Measurements from ENCODE around the gene LMCD1. TPM values are rescaled to one million over a fixed set of nuclear protein-coding genes. Genes with fewer than 3 reads are reported as not detected.

LMCD1 gene
- total and polyA plus RNA-seq, 7 donors = 6.5 to 49.3 (median 16.2) TPM

DNA sequence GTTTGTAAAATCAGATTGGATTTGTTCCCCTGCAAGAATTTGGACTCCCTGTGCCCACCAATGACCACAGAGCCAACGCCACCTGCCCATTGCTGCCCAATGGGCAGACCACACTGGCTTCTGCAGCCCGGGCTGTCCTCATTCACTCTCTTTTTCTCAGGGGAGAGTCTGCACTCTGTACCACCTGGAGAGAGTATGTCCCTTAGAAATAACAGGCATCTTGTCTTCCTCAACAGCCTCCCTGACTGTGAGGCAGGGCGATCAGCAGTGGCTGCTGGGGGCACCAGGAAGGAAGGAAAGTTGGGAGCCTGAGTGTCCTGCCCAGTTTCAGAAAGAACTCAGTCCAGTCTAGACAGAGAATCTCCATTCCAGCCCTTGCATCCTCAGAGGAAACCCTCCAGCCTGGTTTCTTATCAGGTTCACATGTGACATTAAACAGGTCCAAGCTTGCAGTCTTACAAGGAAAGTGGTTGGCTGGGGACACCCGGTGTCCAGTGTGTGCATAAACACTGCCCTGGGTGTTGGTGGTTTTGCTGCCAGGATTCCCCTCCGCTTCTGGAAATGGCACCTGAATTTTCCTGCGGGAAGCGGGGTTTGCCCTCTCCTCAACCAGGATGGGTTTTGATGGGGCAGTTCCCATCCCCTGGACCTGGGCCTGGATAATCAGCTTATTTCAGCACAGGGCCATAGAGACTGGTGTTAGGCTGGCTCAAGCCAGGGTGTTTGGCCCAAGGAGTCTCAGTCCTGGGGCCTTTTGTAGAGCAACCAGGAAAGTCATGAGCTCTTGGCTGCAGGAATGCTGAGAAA is 105.8 kb downstream of the LMCD1 start:
- Histone ChIP-seq H3K27me3 (no peaks in the 10 kb centered on the region), H3K4me3 (no peak overlapping the region), H3K36me3 (no peaks in the 10 kb centered on the region), H3K9me3 (no peaks in the 10 kb centered on the region), H3K27ac (no peak overlapping the region), H3K4me1 (peaks cover 0 to 17% (median 12%) of the 10 kb centered on the region in 4 donors)
- 72 to 78% methylated on average over 7 of the region's 7 CpGs for WGBS, 2 donors
- DNase-seq = no peak
- TF ChIP-seq, protein P1, sequence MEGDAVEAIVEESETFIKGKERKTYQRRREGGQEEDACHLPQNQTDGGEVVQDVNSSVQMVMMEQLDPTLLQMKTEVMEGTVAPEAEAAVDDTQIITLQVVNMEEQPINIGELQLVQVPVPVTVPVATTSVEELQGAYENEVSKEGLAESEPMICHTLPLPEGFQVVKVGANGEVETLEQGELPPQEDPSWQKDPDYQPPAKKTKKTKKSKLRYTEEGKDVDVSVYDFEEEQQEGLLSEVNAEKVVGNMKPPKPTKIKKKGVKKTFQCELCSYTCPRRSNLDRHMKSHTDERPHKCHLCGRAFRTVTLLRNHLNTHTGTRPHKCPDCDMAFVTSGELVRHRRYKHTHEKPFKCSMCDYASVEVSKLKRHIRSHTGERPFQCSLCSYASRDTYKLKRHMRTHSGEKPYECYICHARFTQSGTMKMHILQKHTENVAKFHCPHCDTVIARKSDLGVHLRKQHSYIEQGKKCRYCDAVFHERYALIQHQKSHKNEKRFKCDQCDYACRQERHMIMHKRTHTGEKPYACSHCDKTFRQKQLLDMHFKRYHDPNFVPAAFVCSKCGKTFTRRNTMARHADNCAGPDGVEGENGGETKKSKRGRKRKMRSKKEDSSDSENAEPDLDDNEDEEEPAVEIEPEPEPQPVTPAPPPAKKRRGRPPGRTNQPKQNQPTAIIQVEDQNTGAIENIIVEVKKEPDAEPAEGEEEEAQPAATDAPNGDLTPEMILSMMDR (IDR thresholded peaks at IDR 0.05) = peak in 3 of 4 experiments; percentile 33 to 37 (median 34)
- no peak for TF ChIP-seq EP300 (IDR thresholded peaks at IDR 0.05)
- TF ChIP-seq POLR2AphosphoS5 (IDR thresholded peaks at IDR 0.05) = peak in 2 of 4 donors; percentile 66 to 68
- intact Hi-C loops (cut with DNase I) = loop anchor here (1.0 kb wide), 1 partner anchor 165 kb away; no protein-coding TSS in a partner anchor

DNA sequence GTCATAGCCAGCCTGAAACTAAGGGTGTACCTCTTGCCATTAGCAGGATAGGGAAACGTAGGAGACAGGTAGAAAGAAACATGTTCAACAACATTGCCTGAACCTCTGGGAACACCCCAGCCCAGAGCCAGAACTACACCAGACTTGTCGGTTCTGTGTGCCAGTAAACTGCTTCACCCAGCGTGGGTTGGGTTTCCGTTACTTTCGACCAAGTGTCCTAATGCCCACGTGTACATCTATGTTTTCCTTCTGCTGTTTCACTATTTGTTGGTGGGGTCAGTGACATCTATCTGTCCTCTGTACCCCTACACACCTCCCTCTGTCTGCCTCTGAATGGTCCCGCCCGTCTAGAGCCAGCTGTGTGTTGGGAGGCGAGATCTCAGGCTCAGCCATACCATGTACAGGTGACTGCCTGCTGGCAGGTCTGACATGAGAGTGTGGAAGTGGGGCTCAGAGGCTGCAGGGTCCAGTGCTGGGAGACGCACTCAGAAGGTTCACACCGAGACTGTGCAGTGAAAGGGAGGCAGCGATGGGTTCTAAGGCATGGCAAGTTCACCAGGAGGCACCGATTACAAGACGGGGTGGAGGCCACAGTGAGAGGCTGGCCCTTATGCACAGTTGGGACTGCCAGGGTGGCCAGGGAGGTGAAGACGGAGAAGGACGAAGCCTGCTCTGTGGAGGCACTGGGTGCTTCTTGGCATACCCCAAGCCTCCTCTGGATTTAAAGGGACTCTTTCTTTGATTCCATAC is 106.6 kb downstream of the LMCD1 start:
- H3K36me3 ChIP-seq = no peaks in the 10 kb centered on the region
- WGBS, 2 donors = 90 to 91% methylated on average over 16 of the region's 16 CpGs
- no peaks in the 10 kb centered on the region for H3K9me3 ChIP-seq
- TF ChIP-seq POLR2AphosphoS5 (IDR thresholded peaks at IDR 0.05) (no peak), EP300 (IDR thresholded peaks at IDR 0.05) (no peak), POLR2A (IDR thresholded peaks at IDR 0.05) (no peak)
- TF ChIP-seq, protein P1 (IDR thresholded peaks at IDR 0.05) = no peak
- DNase-seq = no peak
- peaks cover 0 to 17% (median 12%) of the 10 kb centered on the region in 4 donors for H3K4me1 ChIP-seq
- intact Hi-C loops (cut with DNase I) = no loop called here
- no peaks in the 10 kb centered on the region for H3K27me3 ChIP-seq
- no peak overlapping the region for H3K4me3 ChIP-seq
- H3K27ac ChIP-seq = no peak overlapping the region

DNA sequence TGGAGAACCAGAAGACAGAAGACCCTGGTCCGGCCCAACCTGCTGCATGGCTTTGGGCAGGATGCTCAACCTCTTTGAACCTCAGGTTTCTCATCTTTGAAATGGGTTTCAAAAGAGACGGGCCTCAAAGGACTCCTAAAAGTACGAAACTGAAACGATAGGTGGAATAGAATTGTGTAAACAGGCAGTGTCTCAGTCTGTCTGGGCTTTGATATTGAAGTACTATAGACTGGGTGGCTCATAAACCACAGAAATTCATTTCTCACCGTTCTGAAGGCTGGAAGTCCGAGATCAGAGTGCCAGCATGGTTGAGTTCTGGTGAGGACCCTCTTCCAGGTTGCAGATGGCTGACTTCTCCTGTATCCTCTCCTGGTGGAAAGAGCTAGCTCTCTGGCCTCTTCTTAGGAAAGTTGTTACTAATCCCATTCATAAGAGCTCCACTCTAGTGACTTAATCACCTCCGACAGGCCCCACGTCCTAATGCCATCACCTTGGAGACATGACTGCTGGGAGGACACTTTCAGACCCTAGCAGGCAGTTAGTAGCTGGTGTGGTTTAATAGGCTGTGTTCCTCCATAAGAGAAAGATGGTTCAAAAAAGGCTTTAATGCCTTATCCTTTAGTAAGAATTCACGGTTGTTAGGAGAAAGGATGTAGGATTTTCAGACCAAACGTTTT is 107.3 kb downstream of the LMCD1 start:
- intact Hi-C loops (cut with DNase I) = no loop called here
- no peak overlapping the region for H3K27ac ChIP-seq
- H3K4me1 ChIP-seq = peaks cover 0 to 17% (median 12%) of the 10 kb centered on the region in 4 donors
- TF ChIP-seq POLR2A (IDR thresholded peaks at IDR 0.05) (no peak), POLR2AphosphoS5 (IDR thresholded peaks at IDR 0.05) (no peak), EP300 (IDR thresholded peaks at IDR 0.05) (no peak)
- TF ChIP-seq, protein P1 (IDR thresholded peaks at IDR 0.05) = no peak
- no peaks in the 10 kb centered on the region for H3K36me3 ChIP-seq
- WGBS, 2 donors = 81 to 85% methylated on average over 10 of the region's 10 CpGs
- H3K9me3 ChIP-seq = no peaks in the 10 kb centered on the region
- no peak for DNase-seq
- no peaks in the 10 kb centered on the region for H3K27me3 ChIP-seq
- H3K4me3 ChIP-seq = no peak overlapping the region

DNA sequence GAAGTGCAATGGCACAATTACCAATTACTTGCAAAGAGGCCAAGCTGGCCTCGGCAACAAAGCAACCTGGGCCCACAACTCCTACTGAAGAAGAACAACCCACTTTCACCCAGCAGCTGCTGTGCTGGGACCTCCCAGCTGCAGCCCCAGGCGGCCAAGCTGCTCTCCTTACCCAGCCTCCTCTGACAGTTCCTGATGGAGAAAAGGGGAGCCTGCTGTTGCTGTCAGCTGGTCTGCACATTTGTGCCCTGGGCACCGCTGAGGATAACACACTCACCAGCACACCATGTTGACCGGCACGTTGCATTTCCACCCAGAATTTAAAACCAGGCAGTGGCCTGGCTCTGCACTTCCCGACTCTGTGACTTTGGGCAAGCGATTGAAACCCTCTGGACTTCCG is 109.3 kb downstream of the LMCD1 start:
- H3K27ac ChIP-seq = no peak overlapping the region
- WGBS, 2 donors = 92 to 93% methylated on average over 8 of the region's 8 CpGs
- intact Hi-C loops (cut with DNase I) = no loop called here
- H3K27me3 ChIP-seq = no peaks in the 10 kb centered on the region
- no peaks in the 10 kb centered on the region for H3K36me3 ChIP-seq
- H3K4me3 ChIP-seq = no peak overlapping the region
- TF ChIP-seq, protein P1 (IDR thresholded peaks at IDR 0.05) = no peak
- TF ChIP-seq POLR2A (IDR thresholded peaks at IDR 0.05) (no peak), POLR2AphosphoS5 (IDR thresholded peaks at IDR 0.05) (no peak), EP300 (IDR thresholded peaks at IDR 0.05) (no peak)
- no peak for DNase-seq
- no peaks in the 10 kb centered on the region for H3K9me3 ChIP-seq
- peaks cover 0 to 17% (median 12%) of the 10 kb centered on the region in 4 donors for H3K4me1 ChIP-seq

All from sigmoid colon (tissue), 7 donors.